DMS53 treated with DMSO at 0.1 percent for 48 hours (cell line): ENCODE measurements around the gene BRSK2.
"Not testable (repeated sequence)": the region's sequence is repeated elsewhere in the genome, so short reads cannot be mapped to it uniquely, and the experiment has no call there.

Experiments
- DNase-seq: peaks from one replicate; lab custom pipeline; 2025; ENCODE audit not compliant: unreplicated experiment; lab: John Stamatoyannopoulos, UW

Gene BRSK2

GRCh38 chr11:1509626-1510255 is 120.0 kb downstream of the BRSK2 start:
- DNase-seq: no peak

- not testable (repeated sequence) for DNase-seq
Measured at GRCh38 chr11:1510351-1510750, 120.6 kb downstream of the BRSK2 start.

- DNase-seq: no peak
Measured at GRCh38 chr11:1510928-1511327, 121.2 kb downstream of the BRSK2 start.

- DNase-seq: no peak
Measured at GRCh38 chr11:1511937-1512496, 122.3 kb downstream of the BRSK2 start.
